Right lobe of liver (tissue), 4 donors: ENCODE measurements around the gene SLC39A7.

ENCODE experiments used
- CTCF ChIP-seq, 4 donors: fragments of 200-600 bp in 3 of 4; fragments of 450-650 bp in 1 of 4; IDR thresholded peaks; one replicate each; pipeline versions ENCODE4 v1.5.1 to v1.8.0; 2016 to 2022; ENCODE audit warnings: antibody characterized with exemption in 4 of 4, mild to moderate bottlenecking in 2 of 4
- POLR2A ChIP-seq: fragments of 450-650 bp; IDR thresholded peaks from one replicate; pipeline ENCODE4 v1.6.1; 2017; ENCODE audit warnings: antibody characterized with exemption, mild to moderate bottlenecking
- donor health status: DM: no; HTN: no; CAD: no.
- donor health status: DM: no; HTN: no; CAD: no.
- donor health status: DM: no; HTN: yes; CAD: no.

GRCh38 chr6:33248643-33248931 is 47.9 kb downstream of the SLC39A7 start:
- TF ChIP-seq CTCF (IDR thresholded peaks at IDR 0.05) (no peak), POLR2A (no peak)
